HG03159 (cell line): ENCODE data around the gene FAAP24.
"Not testable (repeated sequence)": the region's sequence is repeated elsewhere in the genome, so short reads cannot be mapped to it uniquely, and the experiment has no call there.

Source experiments
- ATAC-seq: cut with Tn5 transposase; IDR thresholded peaks from one replicate; pipeline ENCODE4 v1.9.1; 2021; ENCODE audit warnings: mild to moderate bottlenecking, moderate library complexity; ENCODE audit not compliant: unreplicated experiment

Gene FAAP24

GRCh38 chr19:32971715-32972540 is at the start of gene FAAP24, which contains the start of gene CEP89:
Gene FAAP24, plus strand, starts transcription at chr19:32972242. Its CDS starts 955 bp downstream, at chr19:32973197.
Gene CEP89, minus strand, starts transcription at chr19:32971958. Its CDS starts 84 bp downstream, at chr19:32971874.
- ATAC-seq, result peak; percentile 99

GRCh38 chr19:32924200-32924599 is 47.8 kb upstream of the FAAP24 start:
- no peak for ATAC-seq

- no peak for ATAC-seq
These were observed 43.2 kb upstream of the FAAP24 start for GRCh38 chr19:32928806-32929205.

GRCh38 chr19:32930567-32930966 is 41.5 kb upstream of the FAAP24 start:
- ATAC-seq, result no peak

- ATAC-seq, result no peak
These were observed 38.5 kb upstream of the FAAP24 start for GRCh38 chr19:32933571-32933970.

- ATAC-seq, result no peak
These were observed 36.4 kb upstream of the FAAP24 start for GRCh38 chr19:32935629-32936028.

GRCh38 chr19:32936065-32936464 is 36.0 kb upstream of the FAAP24 start:
- ATAC-seq, result no peak

- not testable (repeated sequence) for ATAC-seq
These were observed 30.8 kb upstream of the FAAP24 start for GRCh38 chr19:32941273-32941672.

- no peak for ATAC-seq
These were observed 26.8 kb upstream of the FAAP24 start for GRCh38 chr19:32945260-32945659.

GRCh38 chr19:32966750-32967149 is 5.3 kb upstream of the FAAP24 start:
- no peak for ATAC-seq

GRCh38 chr19:32969549-32969948 is 2.5 kb upstream of the FAAP24 start:
- ATAC-seq, result no peak

- no peak for ATAC-seq
These were observed 938 bp upstream of the FAAP24 start for GRCh38 chr19:32971012-32971595.

- ATAC-seq, result no peak
These were observed 4.3 kb downstream of the FAAP24 start for GRCh38 chr19:32976223-32976805.

GRCh38 chr19:32977280-32977679 is 5.2 kb downstream of the FAAP24 start:
- ATAC-seq, result no peak

GRCh38 chr19:32977813-32978212 is 5.8 kb downstream of the FAAP24 start:
- ATAC-seq, result not testable (repeated sequence)

GRCh38 chr19:32979807-32980206 is 7.8 kb downstream of the FAAP24 start:
- not testable (repeated sequence) for ATAC-seq

GRCh38 chr19:32982488-32982887 is 10.4 kb downstream of the FAAP24 start:
- not testable (repeated sequence) for ATAC-seq

GRCh38 chr19:32988254-32988653 is 16.2 kb downstream of the FAAP24 start:
- ATAC-seq, result not testable (repeated sequence)

- no peak for ATAC-seq
These were observed 16.7 kb downstream of the FAAP24 start for GRCh38 chr19:32988724-32989123.

GRCh38 chr19:32995966-32996365 is 23.9 kb downstream of the FAAP24 start:
- not testable (repeated sequence) for ATAC-seq

GRCh38 chr19:32997061-32997464 is 25.0 kb downstream of the FAAP24 start:
- not testable (repeated sequence) for ATAC-seq
